HG02943 (cell line): ENCODE measurements around the gene B4GALNT1.
"Not testable (repeated sequence)": the region's sequence is repeated elsewhere in the genome, so short reads cannot be mapped to it uniquely, and the experiment has no call there.

Experiments used
- ATAC-seq: cut with Tn5 transposase; IDR thresholded peaks from one replicate; pipeline ENCODE4 v1.9.1; 2021; ENCODE audit warnings: mild to moderate bottlenecking, low read depth, moderate library complexity; ENCODE audit not compliant: unreplicated experiment

Gene B4GALNT1

GRCh38 chr12:57588951-57589610, 43.9 kb downstream of the B4GALNT1 start:
- not testable (repeated sequence) for ATAC-seq

- no peak for ATAC-seq
These were observed 46.1 kb downstream of the B4GALNT1 start for GRCh38 chr12:57586832-57587429.

- no peak for ATAC-seq
These were observed 46.9 kb downstream of the B4GALNT1 start for GRCh38 chr12:57586128-57586527.

DNA sequence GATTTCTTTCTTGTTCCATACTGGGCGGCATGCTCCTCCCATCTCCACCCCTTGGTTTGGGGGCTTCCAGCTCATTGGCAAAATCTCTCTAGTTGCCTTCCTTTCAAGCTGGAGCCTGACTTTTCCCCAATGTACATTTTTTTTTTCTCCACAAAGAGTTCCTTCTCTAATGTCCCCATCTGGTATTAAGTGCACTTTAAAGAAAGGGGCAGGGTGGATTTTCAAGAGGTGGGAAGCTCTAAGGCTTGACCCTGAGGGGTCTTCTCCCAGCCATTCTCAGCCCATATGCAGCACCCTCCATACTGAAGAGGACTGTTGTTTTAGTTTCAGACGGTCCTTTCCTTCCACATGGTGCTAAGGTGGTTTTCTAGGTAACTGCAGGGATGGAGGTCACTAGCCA, 47.8 kb downstream of the B4GALNT1 start:
- no peak for ATAC-seq

DNA sequence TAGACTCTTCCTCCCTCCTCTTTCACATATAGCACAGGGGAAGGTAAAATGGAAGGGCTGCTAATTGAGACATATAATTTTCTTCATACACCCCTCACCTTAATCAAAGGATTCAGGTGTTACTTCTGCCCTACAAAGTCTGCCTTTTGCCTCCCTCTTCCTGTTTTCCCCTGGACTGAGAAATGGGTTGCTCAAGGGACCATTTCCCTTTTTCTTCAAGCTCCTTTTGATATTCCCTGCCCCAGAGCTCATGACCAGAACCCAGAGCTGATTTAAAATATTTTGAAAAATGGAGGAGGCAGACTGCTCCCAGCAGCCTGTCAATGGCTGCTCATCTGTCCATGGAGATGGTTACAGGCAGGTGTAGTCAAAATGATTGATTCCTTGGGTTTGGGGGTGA, 48.3 kb downstream of the B4GALNT1 start:
- no peak for ATAC-seq

- ATAC-seq = no peak
These were observed 49.0 kb downstream of the B4GALNT1 start for GRCh38 chr12:57584050-57584449.

DNA sequence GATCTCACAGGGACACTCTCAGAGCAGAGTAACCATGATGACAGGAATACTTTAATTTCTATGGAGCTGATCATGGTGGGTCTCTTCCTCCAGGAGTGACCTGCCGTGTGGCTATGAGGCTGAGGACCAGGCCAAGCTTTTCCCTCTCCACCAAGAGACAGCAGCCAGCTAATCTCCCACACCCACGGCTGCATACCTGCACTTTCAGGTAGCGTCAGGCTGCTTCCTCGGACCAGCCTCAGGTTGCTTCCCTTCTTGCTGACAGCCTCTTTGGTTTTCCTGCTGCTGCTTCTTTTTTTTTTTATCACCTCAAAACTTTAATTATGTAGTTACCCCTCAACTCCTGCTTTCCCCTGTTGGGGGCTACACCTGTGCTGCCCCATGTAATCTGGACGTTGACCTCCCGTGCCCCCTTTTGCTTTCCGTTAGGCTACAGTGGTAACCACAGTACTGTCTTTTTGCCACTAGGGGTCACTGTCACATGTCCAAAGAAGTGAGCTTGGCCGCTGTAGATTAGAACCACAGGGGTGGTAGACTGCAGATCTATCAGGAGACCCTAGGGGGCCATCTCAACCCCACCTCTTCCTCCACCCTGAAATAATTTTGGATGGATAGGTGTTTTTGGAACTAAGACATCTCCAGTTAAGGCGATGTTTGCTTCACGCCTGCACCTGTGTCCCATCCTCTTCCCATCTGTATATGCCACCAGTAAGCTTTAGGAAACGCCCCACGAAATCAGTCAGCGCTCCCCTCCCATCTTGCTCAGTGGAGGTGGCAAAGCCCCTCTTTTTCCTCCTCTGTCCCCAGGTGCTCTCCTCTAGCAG, 49.8 kb downstream of the B4GALNT1 start:
- peak; percentile 90 for ATAC-seq

GRCh38 chr12:57582440-57582839, 50.6 kb downstream of the B4GALNT1 start:
- no peak for ATAC-seq

GRCh38 chr12:57581802-57582201, 51.2 kb downstream of the B4GALNT1 start:
- no peak for ATAC-seq

DNA sequence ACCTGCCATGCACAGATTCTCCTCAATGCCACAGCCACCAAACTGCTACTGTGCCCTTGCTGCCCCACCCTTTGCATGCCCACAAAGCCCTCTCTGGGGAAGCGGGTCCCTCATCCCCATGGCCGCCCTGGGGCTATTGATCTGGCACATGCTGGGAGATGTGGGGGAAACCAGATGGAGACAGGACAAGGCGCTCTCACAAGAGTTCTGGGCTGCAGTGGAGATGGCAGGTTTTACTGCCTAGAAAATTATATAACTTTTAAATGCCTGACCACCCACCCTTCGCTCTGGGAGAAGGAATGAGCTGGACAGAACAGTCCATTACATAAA, 52.6 kb downstream of the B4GALNT1 start:
- no peak for ATAC-seq

- ATAC-seq = no peak
These were observed 53.1 kb downstream of the B4GALNT1 start for GRCh38 chr12:57579677-57580465.

GRCh38 chr12:57579011-57579410, 54.0 kb downstream of the B4GALNT1 start:
- ATAC-seq = no peak

GRCh38 chr12:57577981-57578758, 54.8 kb downstream of the B4GALNT1 start:
- no peak for ATAC-seq

GRCh38 chr12:57576613-57577160, 56.3 kb downstream of the B4GALNT1 start:
- no peak for ATAC-seq
